ENCODE data around the gene ZC3H6. TPM values are rescaled to one million over a fixed set of nuclear protein-coding genes. Genes with fewer than 3 reads are reported as not detected.
"Not testable (repeated sequence)": the region's sequence is repeated elsewhere in the genome, so short reads cannot be mapped to it uniquely, and the experiment has no call there.

The ZC3H6 gene
- total RNA-seq, 1 experiment from 2014 or later: 1.8 TPM

- in situ Hi-C loops (cut with HindIII; ENCODE audit: low pct_unique_long_range_greater_than_20kb, low sequenced_read_pairs): no loop called here
These were observed 2.0 kb upstream of the ZC3H6 start for GRCh38 chr2:112273349-112273748.

GRCh38 chr2:112275887-112276773 is 733 bp downstream of the ZC3H6 start:
- peak; percentile 82 for DNase-seq (ENCODE audit: low read depth, low spot score)
- in situ Hi-C loops (cut with HindIII; ENCODE audit: low pct_unique_long_range_greater_than_20kb, low sequenced_read_pairs): no loop called here

More at GRCh38 chr2:112273349-112273748, 2.0 kb upstream of the ZC3H6 start:
- DNase-seq (ENCODE audit: low read depth, low spot score): no peak

- no peak for DNase-seq (ENCODE audit: low read depth, low spot score)
- in situ Hi-C loops (cut with HindIII; ENCODE audit: low pct_unique_long_range_greater_than_20kb, low sequenced_read_pairs): no loop called here
These were observed 1.6 kb downstream of the ZC3H6 start for GRCh38 chr2:112276954-112277353.

- DNase-seq (ENCODE audit: low read depth, low spot score): no peak
- in situ Hi-C loops (cut with HindIII; ENCODE audit: low pct_unique_long_range_greater_than_20kb, low sequenced_read_pairs): no loop called here
These were observed 2.3 kb downstream of the ZC3H6 start for GRCh38 chr2:112277596-112278220.

- DNase-seq (ENCODE audit: low read depth, low spot score); in situ Hi-C loops (cut with HindIII; ENCODE audit: low pct_unique_long_range_greater_than_20kb, low sequenced_read_pairs): not testable (repeated sequence)
These were observed 6.7 kb downstream of the ZC3H6 start for GRCh38 chr2:112282066-112282465.

GRCh38 chr2:112283535-112283934 is 8.1 kb downstream of the ZC3H6 start:
- DNase-seq (ENCODE audit: low read depth, low spot score); in situ Hi-C loops (cut with HindIII; ENCODE audit: low pct_unique_long_range_greater_than_20kb, low sequenced_read_pairs): not testable (repeated sequence)

- no peak for DNase-seq (ENCODE audit: low read depth, low spot score)
- in situ Hi-C loops (cut with HindIII; ENCODE audit: low pct_unique_long_range_greater_than_20kb, low sequenced_read_pairs): no loop called here
These were observed 14.7 kb downstream of the ZC3H6 start for GRCh38 chr2:112290088-112290487.

- DNase-seq (ENCODE audit: low read depth, low spot score): no peak
- in situ Hi-C loops (cut with HindIII; ENCODE audit: low pct_unique_long_range_greater_than_20kb, low sequenced_read_pairs): no loop called here
These were observed 15.3 kb downstream of the ZC3H6 start for GRCh38 chr2:112290648-112291047.

GRCh38 chr2:112293636-112294401 is 18.4 kb downstream of the ZC3H6 start:
- no peak for DNase-seq (ENCODE audit: low read depth, low spot score)
- in situ Hi-C loops (cut with HindIII; ENCODE audit: low pct_unique_long_range_greater_than_20kb, low sequenced_read_pairs): no loop called here

- no peak for DNase-seq (ENCODE audit: low read depth, low spot score)
- in situ Hi-C loops (cut with HindIII; ENCODE audit: low pct_unique_long_range_greater_than_20kb, low sequenced_read_pairs): no loop called here
These were observed 20.1 kb downstream of the ZC3H6 start for GRCh38 chr2:112295407-112296078.

- in situ Hi-C loops (cut with HindIII; ENCODE audit: low pct_unique_long_range_greater_than_20kb, low sequenced_read_pairs): no loop called here
- no peak for DNase-seq (ENCODE audit: low read depth, low spot score)
These were observed 21.0 kb downstream of the ZC3H6 start for GRCh38 chr2:112296407-112296806.

- in situ Hi-C loops (cut with HindIII; ENCODE audit: low pct_unique_long_range_greater_than_20kb, low sequenced_read_pairs): no loop called here
- no peak for DNase-seq (ENCODE audit: low read depth, low spot score)
These were observed 25.8 kb downstream of the ZC3H6 start for GRCh38 chr2:112301171-112301584.

- no peak for DNase-seq (ENCODE audit: low read depth, low spot score)
- in situ Hi-C loops (cut with HindIII; ENCODE audit: low pct_unique_long_range_greater_than_20kb, low sequenced_read_pairs): no loop called here
These were observed 26.6 kb downstream of the ZC3H6 start for GRCh38 chr2:112301973-112302372.

GRCh38 chr2:112304298-112304941 is 29.0 kb downstream of the ZC3H6 start:
- no peak for DNase-seq (ENCODE audit: low read depth, low spot score)
- in situ Hi-C loops (cut with HindIII; ENCODE audit: low pct_unique_long_range_greater_than_20kb, low sequenced_read_pairs): no loop called here

GRCh38 chr2:112305132-112305531 is 29.7 kb downstream of the ZC3H6 start:
- in situ Hi-C loops (cut with HindIII; ENCODE audit: low pct_unique_long_range_greater_than_20kb, low sequenced_read_pairs): no loop called here
- DNase-seq (ENCODE audit: low read depth, low spot score): no peak

GRCh38 chr2:112310906-112311305 is 35.5 kb downstream of the ZC3H6 start:
- in situ Hi-C loops (cut with HindIII; ENCODE audit: low pct_unique_long_range_greater_than_20kb, low sequenced_read_pairs): no loop called here
- DNase-seq (ENCODE audit: low read depth, low spot score): no peak

- DNase-seq (ENCODE audit: low read depth, low spot score): no peak
- in situ Hi-C loops (cut with HindIII; ENCODE audit: low pct_unique_long_range_greater_than_20kb, low sequenced_read_pairs): no loop called here
These were observed 36.5 kb downstream of the ZC3H6 start for GRCh38 chr2:112311932-112312331.
